DOHH2 (cell line): Measurements from ENCODE around the gene CTBP1.

Experiments
- H3F3A ChIP-seq: fragments of 200-600 bp; sonication (generic), shearing (Covaris generic); 2 replicates; pipeline ENCODE4 v1.6.0; 2016; ENCODE audit warnings: antibody characterized with exemption, mild to moderate bottlenecking; ENCODE audit not compliant: control insufficient read depth, insufficient read depth
- H3K27ac ChIP-seq: fragments of 200-600 bp; sonication (generic); 2 replicates; pipeline ENCODE4 v1.5.1; 2014; ENCODE audit warnings: low read depth, mild to moderate bottlenecking, low read length, moderate library complexity
- H3K27me3 ChIP-seq: fragments of 200-600 bp; sonication (generic); 2 replicates; pipeline ENCODE4 v1.6.1; 2014; ENCODE audit warnings: mild to moderate bottlenecking, low read length, mixed read lengths; ENCODE audit not compliant: control insufficient read depth
- H3K36me3 ChIP-seq: fragments of 200-600 bp; sonication (generic); 2 replicates; pipeline ENCODE4 v1.6.1; 2014; ENCODE audit warnings: mild to moderate bottlenecking, low read length, moderate library complexity, mixed read lengths; ENCODE audit not compliant: control insufficient read depth
- H3K4me1 ChIP-seq: fragments of 200-600 bp; sonication (generic); 2 replicates; pipeline ENCODE4 v1.6.1; 2014; ENCODE audit warnings: mild to moderate bottlenecking, low read length, mixed read lengths; ENCODE audit not compliant: control insufficient read depth
- H3K4me2 ChIP-seq: fragments of 200-600 bp; sonication (generic); 2 replicates; pipeline ENCODE4 v1.6.0; 2014; ENCODE audit warnings: mild to moderate bottlenecking, low read length, moderate library complexity
- H3K4me3 ChIP-seq: fragments of 200-600 bp; sonication (generic); 2 replicates; pipeline ENCODE4 v1.5.1; 2014; ENCODE audit warnings: mild to moderate bottlenecking, low read length, mixed read lengths
- H3K79me2 ChIP-seq: fragments of 200-600 bp; sonication (generic); 2 replicates; pipeline ENCODE4 v1.6.1; 2014; ENCODE audit warnings: mild to moderate bottlenecking, low read length, mixed read lengths; ENCODE audit not compliant: control insufficient read depth
- H3K9me2 ChIP-seq: fragments of 200-600 bp; sonication (generic); replicated peaks from 2 replicates; pipeline ENCODE4 v1.6.1; 2014; ENCODE audit warnings: mild to moderate bottlenecking, low read length, mixed read lengths; ENCODE audit not compliant: control insufficient read depth
- H3K9me3 ChIP-seq: fragments of 200-600 bp; sonication (generic); 2 replicates; pipeline ENCODE4 v1.6.1; 2014; ENCODE audit warnings: antibody characterized with exemption, low read length, mixed read lengths; ENCODE audit not compliant: control insufficient read depth, insufficient read depth
- H4K20me1 ChIP-seq: fragments of 200-600 bp; sonication (generic); 2 replicates; pipeline ENCODE4 v1.6.0; 2014; ENCODE audit warnings: low read depth, mild to moderate bottlenecking, antibody characterized with exemption, low read length, moderate library complexity; ENCODE audit not compliant: control insufficient read depth, insufficient read depth
- EZH2phosphoT487 ChIP-seq: fragments of 200-600 bp; sonication (generic); IDR thresholded peaks from 2 replicates; pipeline ENCODE4 v1.6.1; 2017; ENCODE audit warnings: borderline replicate concordance, mild to moderate bottlenecking, antibody characterized with exemption, low read length, moderate library complexity, mixed read lengths
- TF ChIP-seq, protein P1 (sequence below): fragments of 200-600 bp; sonication (generic); IDR thresholded peaks from one replicate; pipeline ENCODE4 v1.5.1; 2014; ENCODE audit warnings: antibody characterized with exemption, mild to moderate bottlenecking, low read depth, low read length; ENCODE audit not compliant: poor library complexity, severe bottlenecking

Gene CTBP1

DNA sequence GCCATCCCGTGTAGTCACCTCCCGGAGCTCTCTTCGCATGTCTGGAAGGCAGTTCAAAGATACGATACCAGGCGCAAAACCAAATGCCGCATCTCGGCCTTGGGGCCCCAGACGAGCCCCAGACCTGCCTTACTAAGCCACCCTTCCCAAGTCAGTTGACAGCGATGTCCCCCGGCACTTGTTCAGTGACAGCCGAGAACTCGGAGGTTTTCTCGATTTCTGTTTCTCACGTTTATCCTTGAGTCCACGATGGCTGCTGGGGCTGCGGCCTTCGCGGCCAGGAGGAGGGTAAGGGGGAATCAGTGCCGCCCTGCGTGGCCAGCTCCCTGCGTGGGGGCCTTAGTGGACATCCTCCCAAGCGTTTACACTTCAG is 48.1 kb upstream of the CTBP1 start:
- H4K20me1 ChIP-seq = peaks cover 8% of the 10 kb centered on the region; the same call in 1 of the 2 replicates
- peaks cover 57% of the 10 kb centered on the region for H3K36me3 ChIP-seq
- no peaks in the 10 kb centered on the region for H3K9me3 ChIP-seq
- H3K79me2 ChIP-seq = peaks cover 97% of the 10 kb centered on the region
- TF ChIP-seq, protein P1, sequence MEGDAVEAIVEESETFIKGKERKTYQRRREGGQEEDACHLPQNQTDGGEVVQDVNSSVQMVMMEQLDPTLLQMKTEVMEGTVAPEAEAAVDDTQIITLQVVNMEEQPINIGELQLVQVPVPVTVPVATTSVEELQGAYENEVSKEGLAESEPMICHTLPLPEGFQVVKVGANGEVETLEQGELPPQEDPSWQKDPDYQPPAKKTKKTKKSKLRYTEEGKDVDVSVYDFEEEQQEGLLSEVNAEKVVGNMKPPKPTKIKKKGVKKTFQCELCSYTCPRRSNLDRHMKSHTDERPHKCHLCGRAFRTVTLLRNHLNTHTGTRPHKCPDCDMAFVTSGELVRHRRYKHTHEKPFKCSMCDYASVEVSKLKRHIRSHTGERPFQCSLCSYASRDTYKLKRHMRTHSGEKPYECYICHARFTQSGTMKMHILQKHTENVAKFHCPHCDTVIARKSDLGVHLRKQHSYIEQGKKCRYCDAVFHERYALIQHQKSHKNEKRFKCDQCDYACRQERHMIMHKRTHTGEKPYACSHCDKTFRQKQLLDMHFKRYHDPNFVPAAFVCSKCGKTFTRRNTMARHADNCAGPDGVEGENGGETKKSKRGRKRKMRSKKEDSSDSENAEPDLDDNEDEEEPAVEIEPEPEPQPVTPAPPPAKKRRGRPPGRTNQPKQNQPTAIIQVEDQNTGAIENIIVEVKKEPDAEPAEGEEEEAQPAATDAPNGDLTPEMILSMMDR = no peak
- no peak for TF ChIP-seq EZH2phosphoT487
- H3K27ac ChIP-seq = no peak overlapping the region
- H3K9me2 ChIP-seq = no peaks in the 10 kb centered on the region
- no peaks in the 10 kb centered on the region for H3F3A ChIP-seq
- no peaks in the 10 kb centered on the region for H3K27me3 ChIP-seq
- H3K4me3 ChIP-seq = no peak overlapping the region
- peaks cover 11% of the 10 kb centered on the region; the same call in 1 of the 2 replicates for H3K4me1 ChIP-seq
- no peak overlapping the region for H3K4me2 ChIP-seq

DNA sequence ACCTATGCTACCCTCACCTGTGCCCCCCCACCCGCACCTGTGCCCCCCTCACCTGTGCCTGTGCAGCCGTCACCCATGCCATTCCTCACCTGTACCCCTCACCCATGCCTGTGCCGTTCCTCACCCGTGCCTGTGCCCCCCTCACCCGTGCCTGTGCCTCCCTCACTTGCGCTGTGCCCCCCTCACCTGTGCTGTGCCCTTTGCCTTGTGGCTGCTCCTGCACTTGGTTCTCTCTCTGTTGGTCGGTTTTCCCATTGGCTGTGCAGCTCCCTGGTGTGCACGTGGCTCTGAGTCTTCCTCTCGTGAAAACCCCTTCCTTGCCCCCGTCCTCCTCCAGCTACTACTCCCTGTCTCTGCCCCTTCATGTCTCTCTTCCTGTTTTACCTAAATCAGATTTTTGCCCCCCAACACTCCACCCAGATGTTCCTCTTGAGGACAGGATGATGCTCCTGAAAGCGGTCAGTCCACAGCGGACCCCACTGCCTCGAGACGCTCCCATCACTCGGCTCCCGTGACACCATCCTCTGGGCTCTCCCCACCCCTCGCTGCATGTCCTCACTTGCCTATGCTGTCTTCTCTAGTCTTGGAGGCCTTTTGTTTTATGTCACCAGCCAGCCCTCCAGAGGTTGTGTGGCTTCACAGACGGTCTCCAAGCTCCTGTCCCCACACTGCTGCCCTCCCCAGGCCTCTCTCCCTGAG is 47.5 kb upstream of the CTBP1 start:
- H3K4me1 ChIP-seq = peaks cover 17% of the 10 kb centered on the region
- no peak for TF ChIP-seq EZH2phosphoT487
- TF ChIP-seq, protein P1 = no peak
- H3K27me3 ChIP-seq = no peaks in the 10 kb centered on the region
- H3K9me2 ChIP-seq = no peaks in the 10 kb centered on the region
- no peak overlapping the region for H3K4me2 ChIP-seq
- peaks cover 97% of the 10 kb centered on the region for H3K79me2 ChIP-seq
- no peaks in the 10 kb centered on the region for H3K9me3 ChIP-seq
- peaks cover 57% of the 10 kb centered on the region for H3K36me3 ChIP-seq
- no peak overlapping the region for H3K4me3 ChIP-seq
- no peak overlapping the region for H3K27ac ChIP-seq
- H4K20me1 ChIP-seq = peaks cover 11% of the 10 kb centered on the region; the same call in 1 of the 2 replicates
- H3F3A ChIP-seq = no peaks in the 10 kb centered on the region

DNA sequence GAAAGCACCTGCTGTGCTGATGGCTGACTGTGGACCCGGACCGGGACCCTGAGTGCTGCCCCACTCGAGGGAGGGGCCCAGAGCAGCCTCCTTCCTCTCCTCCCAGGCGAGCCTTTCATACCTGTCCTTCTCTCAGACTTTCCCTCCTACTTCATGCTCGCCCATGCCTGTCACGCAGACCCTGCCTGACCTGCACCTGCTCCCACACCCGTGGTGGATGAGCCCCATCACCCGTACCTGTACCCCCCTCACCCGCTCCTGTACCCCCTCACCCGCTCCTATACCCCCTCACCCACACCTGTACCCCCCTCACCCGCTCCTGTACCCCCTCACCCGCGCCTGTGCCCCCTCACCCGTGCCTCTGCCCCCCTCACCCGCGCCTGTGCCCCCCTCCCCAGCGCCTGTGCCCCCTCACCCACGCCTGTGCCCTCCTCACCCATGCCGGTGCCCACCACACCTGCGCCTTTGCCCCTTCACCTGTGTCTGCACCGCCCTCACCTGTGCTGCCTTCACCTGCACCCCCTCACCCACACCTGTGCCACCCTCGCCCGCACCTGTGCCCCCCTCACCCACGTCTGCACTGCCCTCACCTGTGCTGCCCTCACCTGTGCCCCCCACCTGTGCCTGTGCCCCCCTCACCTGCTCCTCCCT is 46.6 kb upstream of the CTBP1 start:
- Histone ChIP-seq H3K4me2 (no peak overlapping the region), H3K9me3 (no peaks in the 10 kb centered on the region), H3K79me2 (peaks cover 97% of the 10 kb centered on the region), H3K36me3 (peaks cover 55% of the 10 kb centered on the region), H3K4me1 (peaks cover 26% of the 10 kb centered on the region), H4K20me1 (peaks cover 20% of the 10 kb centered on the region; the same call in 1 of the 2 replicates), H3K4me3 (no peak overlapping the region), H3K9me2 (no peaks in the 10 kb centered on the region), H3K27ac (no peak overlapping the region), H3F3A (no peaks in the 10 kb centered on the region), H3K27me3 (no peaks in the 10 kb centered on the region)
- TF ChIP-seq EZH2phosphoT487 = no peak
- TF ChIP-seq, protein P1 = no peak
